ENCODE measurements around the gene PML.
"Not testable (repeated sequence)": the region's sequence is repeated elsewhere in the genome, so short reads cannot be mapped to it uniquely, and the experiment has no call there.

Gene PML

DNA sequence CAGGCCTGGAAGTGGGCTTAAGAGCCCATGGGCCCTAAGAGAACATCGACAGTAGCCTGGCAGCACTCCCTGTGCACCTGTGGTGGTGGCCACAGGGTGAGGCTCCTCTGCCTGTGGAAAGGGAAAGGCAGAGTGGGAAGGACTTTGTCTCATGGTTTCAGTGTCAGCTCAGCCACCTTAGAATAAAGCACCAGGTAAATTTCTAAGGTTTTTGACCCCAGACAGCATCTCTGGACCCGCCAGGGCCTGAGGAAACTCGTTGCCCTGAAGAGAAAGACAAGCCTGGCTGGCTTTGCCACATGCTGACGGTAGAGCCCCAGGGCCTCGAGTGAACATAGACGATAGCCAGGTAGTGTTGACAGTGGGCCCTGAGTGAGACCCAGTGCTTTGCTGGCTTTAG is 65.7 kb downstream of the PML start:
- no peak for DNase-seq (ENCODE audit: low spot score)

DNA sequence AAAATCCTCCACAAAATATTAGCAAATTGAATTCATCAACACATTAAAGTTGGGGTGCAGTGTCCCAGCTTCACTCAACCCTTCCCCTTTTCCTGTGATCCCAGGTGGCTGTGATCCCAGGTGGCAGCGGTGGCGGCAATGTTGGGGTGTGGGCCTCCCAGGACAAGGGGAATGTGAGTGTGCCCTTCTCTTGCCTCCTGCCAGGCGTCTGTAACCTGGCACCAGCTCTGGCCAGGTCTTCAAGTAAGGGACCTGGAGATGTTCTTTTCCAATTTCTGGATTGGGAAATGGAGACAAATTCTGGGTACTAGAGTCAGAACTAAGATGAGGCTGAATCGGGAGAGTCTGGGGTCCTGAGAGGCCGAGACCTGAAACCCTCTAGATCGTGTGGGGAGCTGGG is 67.7 kb downstream of the PML start:
- no peak for DNase-seq (ENCODE audit: low spot score)

GRCh38 chr15:74062671-74063070 is 68.2 kb downstream of the PML start:
- DNase-seq (ENCODE audit: low spot score), result no peak

GRCh38 chr15:74063425-74064146 is 69.1 kb downstream of the PML start:
- not testable (repeated sequence) for DNase-seq (ENCODE audit: low spot score)

DNA sequence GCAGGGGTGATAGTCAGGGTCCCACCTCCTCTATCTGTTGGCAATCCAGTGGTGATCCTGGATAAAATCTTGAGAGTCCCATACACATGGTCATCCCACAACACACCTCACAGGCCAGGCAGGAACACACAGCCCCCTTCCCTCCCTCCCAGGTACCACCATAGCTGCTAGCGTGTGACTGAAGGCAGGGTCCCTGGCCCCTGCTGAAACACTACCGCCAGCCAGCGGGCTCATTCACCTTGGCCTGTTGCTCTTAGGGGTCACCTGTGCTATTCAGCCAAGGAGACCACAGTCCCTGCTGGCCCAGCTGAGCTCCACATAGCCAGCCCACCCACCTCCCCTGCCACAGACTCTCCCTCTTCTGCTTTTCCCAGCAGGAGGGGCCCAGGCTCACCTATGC is 69.7 kb downstream of the PML start:
- not testable (repeated sequence) for DNase-seq (ENCODE audit: low spot score)

DNA sequence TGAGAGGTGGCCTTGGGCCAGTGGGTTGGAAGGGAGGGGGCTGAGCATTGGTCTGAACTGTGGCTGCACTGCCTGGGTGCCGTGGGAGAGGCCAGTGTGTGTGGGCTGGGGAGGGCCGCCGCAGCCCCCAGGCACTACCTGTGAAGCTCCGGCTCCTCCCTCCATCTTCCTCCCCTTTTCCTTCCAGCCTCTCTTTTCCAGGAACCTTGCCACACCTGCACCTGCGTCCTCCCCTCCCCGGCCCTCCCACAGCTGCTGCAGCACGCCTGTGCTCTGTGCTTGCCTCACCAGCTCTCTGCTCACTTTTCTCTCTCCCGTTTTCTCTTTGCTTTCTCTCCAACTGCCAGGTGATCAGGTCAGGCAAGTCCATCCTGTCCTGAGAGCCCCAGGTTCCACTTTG is 70.3 kb downstream of the PML start:
- not testable (repeated sequence) for DNase-seq (ENCODE audit: low spot score)

GRCh38 chr15:74065684-74066411 is 71.3 kb downstream of the PML start:
- not testable (repeated sequence) for DNase-seq (ENCODE audit: low spot score)

- not testable (repeated sequence) for DNase-seq (ENCODE audit: low spot score)
Measured at GRCh38 chr15:74071645-74072044, 77.1 kb downstream of the PML start.

DNA sequence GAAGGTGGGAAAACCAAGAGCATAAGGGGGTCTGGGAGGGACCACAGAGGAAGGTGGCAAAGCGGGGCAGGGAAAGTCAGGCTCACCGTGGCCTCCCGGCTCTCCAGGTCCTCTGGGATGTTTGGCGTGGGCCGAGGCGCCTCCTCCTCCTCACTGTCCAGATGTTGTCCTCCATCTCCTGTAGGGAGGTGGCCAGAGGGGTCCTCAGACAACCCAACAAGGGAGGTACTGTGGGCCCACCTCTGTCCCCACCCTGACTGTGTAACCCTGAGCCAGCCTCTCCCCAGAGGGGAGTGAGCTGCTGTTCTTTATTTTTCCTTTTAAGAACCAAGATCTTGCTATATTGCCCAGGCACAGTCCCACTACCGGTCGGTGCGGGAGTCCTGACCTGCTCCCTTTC is 77.6 kb downstream of the PML start:
- DNase-seq (ENCODE audit: low spot score), result not testable (repeated sequence)

- not testable (repeated sequence) for DNase-seq (ENCODE audit: low spot score)
Measured at GRCh38 chr15:74072614-74073337, 78.3 kb downstream of the PML start.

DNA sequence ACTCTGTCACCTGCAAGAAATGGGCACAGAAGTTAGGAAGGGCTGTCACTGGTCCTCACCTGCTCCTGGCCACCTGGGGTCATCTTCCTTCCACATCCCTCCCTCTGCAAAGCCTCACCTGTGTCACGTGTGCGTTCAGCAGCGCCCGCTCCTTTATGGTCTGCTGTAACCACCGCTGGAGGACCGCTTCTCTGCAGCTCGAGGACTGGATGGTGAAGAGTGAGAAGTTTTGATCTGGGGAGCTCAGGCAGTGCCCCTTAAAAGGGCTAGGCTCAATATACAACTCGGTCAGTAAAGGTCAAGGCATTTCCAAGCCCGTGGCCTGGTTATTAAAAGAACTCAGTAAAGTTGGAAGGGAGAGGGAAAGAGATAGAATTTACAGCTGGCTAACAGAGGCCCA is 81.3 kb downstream of the PML start:
- DNase-seq (ENCODE audit: low spot score), result not testable (repeated sequence)

DNA sequence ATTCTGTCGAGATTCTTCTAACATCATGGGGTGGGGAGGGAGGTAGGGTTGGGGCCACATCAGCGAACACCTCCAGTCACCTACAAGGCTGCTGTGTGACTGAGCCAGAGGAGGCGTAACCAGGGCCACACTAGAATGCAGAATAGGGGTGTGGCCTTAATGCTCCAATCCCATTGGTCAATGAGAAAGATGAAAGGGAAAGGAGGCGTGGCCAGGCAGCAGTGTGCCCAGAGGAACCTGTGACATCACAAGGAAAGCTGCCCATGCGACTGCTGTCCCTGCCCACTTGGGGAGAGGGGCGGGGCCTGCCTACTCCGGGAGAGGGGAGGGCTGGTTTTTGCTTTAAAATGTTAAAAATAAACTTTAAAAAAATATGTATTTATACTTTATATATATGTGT is 87.9 kb downstream of the PML start, which contains the start of gene GOLGA6A:
Gene GOLGA6A (minus strand): TSS at position 101 of the 400 bp plus-strand sequence. CDS start 41 bp downstream, at position 60.
- not testable (repeated sequence) for DNase-seq (ENCODE audit: low spot score)

- not testable (repeated sequence) for DNase-seq (ENCODE audit: low spot score)
Measured at GRCh38 chr15:74094567-74094966, 100.1 kb downstream of the PML start.

GRCh38 chr15:74095610-74096009 is 101.1 kb downstream of the PML start:
- not testable (repeated sequence) for DNase-seq (ENCODE audit: low spot score)

DNA sequence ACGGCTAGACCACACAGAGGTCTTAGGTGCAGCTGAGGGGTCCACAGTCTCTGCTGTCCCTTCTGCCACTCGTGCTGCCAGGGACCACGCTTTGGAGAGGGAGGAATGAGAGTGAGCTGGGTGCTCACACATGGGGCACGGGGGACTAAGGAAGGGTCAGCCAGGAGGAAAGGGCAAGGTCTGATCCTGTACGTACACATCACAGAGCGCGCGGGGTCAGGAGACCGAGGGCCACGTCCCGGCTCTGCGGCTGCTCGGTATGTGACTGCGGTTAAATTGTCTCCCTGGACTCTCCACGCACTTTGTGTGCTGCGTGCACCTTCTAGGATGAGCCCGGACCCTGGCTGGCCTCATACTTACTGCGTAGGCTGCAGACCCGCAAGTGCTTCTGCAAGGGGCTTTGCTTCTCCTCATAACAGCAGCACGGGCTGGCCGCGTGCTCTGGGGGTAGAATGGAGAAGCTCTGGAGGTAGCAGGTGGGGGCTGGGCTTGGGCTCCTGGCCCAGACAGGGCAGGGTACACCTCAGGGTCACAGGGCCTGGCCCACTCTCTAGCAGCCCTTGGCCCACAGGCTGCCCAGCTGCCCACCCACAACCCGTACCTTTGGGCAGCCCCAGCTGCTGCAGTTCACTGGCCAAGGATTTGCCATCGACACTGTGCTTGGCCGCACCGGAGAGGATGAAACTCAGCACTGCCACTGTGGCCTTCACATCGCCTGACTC is 102.4 kb downstream of the PML start:
- not testable (repeated sequence) for DNase-seq (ENCODE audit: low spot score)

All from kidney tubule cell (primary cell).